B cell (primary cell): ENCODE data around the gene TLK2. TPM values are rescaled to one million over a fixed set of nuclear protein-coding genes. Genes with fewer than 3 reads are reported as not detected.

Experiments
- ATAC-seq: fragments of 200-7000 bp; cut with Tn5 transposase; one replicate; pipeline ENCODE4 v1.10.0; 2021; ENCODE audit warnings: low read depth, mild to moderate bottlenecking, moderate number of reproducible peaks, moderate library complexity
- CTCF ChIA-PET: fragments of 350-600 bp; sonication (Branson Sonifier 250); formaldehyde crosslinking; loops from one replicate; lab custom pipeline; 2021; ENCODE audit warnings: antibody characterized with exemption, inconsistent platforms; lab: Charles Lee
- POLR2A ChIA-PET: fragments of 350-600 bp; sonication (Branson Sonifier 250); formaldehyde crosslinking; loops from one replicate; lab custom pipeline; 2021; ENCODE audit warnings: antibody characterized with exemption; lab: Charles Lee
- DNase-seq: peaks from one replicate; pipeline ENCODE4 v3.0.0; 2013
- H2AFZ ChIP-seq: 2 replicates; pipeline ENCODE4 v1.6.1; 2012; ENCODE audit warnings: mild to moderate bottlenecking, low read depth, low read length; ENCODE audit not compliant: insufficient read depth, poor library complexity, severe bottlenecking
- H3K27ac ChIP-seq, 2 donors: 1 replicate in 1 of 2; 2 replicates in 1 of 2; pipeline ENCODE4 v1.5.1; 2012 to 2013; ENCODE audit warnings: low read length in 2 of 2, mild to moderate bottlenecking in 2 of 2, moderate library complexity in 1 of 2
- H3K27me3 ChIP-seq, 4 experiments: fragments of 200-600 bp in 1 of 4; sonication (generic) in 1 of 4; replicated peaks in 1 of 4; 1 replicate in 2 of 4; 2 replicates in 2 of 4; pipeline versions ENCODE4 v1.6.1 to v1.7.0; 2013 to 2016; ENCODE audit warnings: low read length in 3 of 4, mild to moderate bottlenecking in 2 of 4, mixed read lengths in 1 of 4, moderate library complexity in 1 of 4; ENCODE audit not compliant: insufficient read depth in 4 of 4, control insufficient read depth in 3 of 4; ENCODE audit errors: control extremely low read depth in 1 of 4
- H3K36me3 ChIP-seq, 2 experiments: replicated peaks in 1 of 2; 1 replicate in 1 of 2; 2 replicates in 1 of 2; pipeline versions ENCODE4 v1.6.1 to v1.7.1; 2013; ENCODE audit warnings: low read length in 1 of 2; ENCODE audit not compliant: insufficient read depth in 2 of 2, control insufficient read depth in 1 of 2; ENCODE audit errors: control extremely low read depth in 1 of 2, extremely low read depth in 1 of 2
- H3K4me1 ChIP-seq, 2 donors: fragments of 200-600 bp in 1 of 2; sonication (generic) in 1 of 2; 1 replicate in 1 of 2; 2 replicates in 1 of 2; pipeline versions ENCODE4 v1.5.1 to v1.6.1; 2013 to 2017; ENCODE audit warnings: low read length in 2 of 2; ENCODE audit not compliant: control insufficient read depth in 2 of 2, insufficient read depth in 2 of 2
- H3K4me2 ChIP-seq: replicated peaks from 2 replicates; pipeline ENCODE3; 2012; ENCODE audit warnings: mild to moderate bottlenecking, low read depth, low read length; ENCODE audit not compliant: poor library complexity, severe bottlenecking
- H3K4me3 ChIP-seq, 5 experiments: fragments of 200-600 bp in 1 of 5; sonication (generic) in 1 of 5; 1 replicate in 3 of 5; 2 replicates in 2 of 5; pipeline versions ENCODE4 v1.5.1 to v1.7.0; 2011 to 2016; ENCODE audit warnings: low read length in 4 of 5, mild to moderate bottlenecking in 4 of 5, low read depth in 2 of 5, control low read depth in 1 of 5, moderate library complexity in 1 of 5; ENCODE audit not compliant: insufficient read depth in 1 of 5; ENCODE audit errors: control extremely low read depth in 1 of 5, extremely low read depth in 1 of 5
- H3K79me2 ChIP-seq: fragments of 200-600 bp; sonication (generic); one replicate; pipeline ENCODE4 v1.6.0; 2016; ENCODE audit warnings: low read length; ENCODE audit not compliant: control insufficient read depth, insufficient read depth
- H3K9ac ChIP-seq: fragments of 200-600 bp; sonication (generic); 2 replicates; pipeline ENCODE4 v1.6.1; 2017; ENCODE audit warnings: mild to moderate bottlenecking, low read length, moderate library complexity
- H3K9me3 ChIP-seq, 3 donors: one replicate each; pipeline versions ENCODE4 v1.6.1 to v1.7.1; 2013; ENCODE audit warnings: low read length in 2 of 3; ENCODE audit not compliant: control insufficient read depth in 2 of 3, insufficient read depth in 1 of 3; ENCODE audit errors: control extremely low read depth in 1 of 3
- H4K20me1 ChIP-seq: 2 replicates; pipeline ENCODE4 v1.6.0; 2012; ENCODE audit warnings: mild to moderate bottlenecking, low read length; ENCODE audit not compliant: insufficient read depth, control insufficient read depth, poor library complexity, severe bottlenecking
- H3K27ac Mint-ChIP-seq: one replicate; pipeline ENCODE4 v1.8.0; 2021; ENCODE audit warnings: mixed read lengths
- H3K27me3 Mint-ChIP-seq: one replicate; pipeline ENCODE4 v1.8.0; 2021; ENCODE audit warnings: mixed read lengths
- H3K4me1 Mint-ChIP-seq: one replicate; pipeline ENCODE4 v1.8.0; 2021; ENCODE audit warnings: mixed read lengths
- H3K4me3 Mint-ChIP-seq: one replicate; pipeline ENCODE4 v1.8.0; 2021; ENCODE audit warnings: mixed read lengths
- H3K9me3 Mint-ChIP-seq: one replicate; pipeline ENCODE4 v1.8.0; 2022; ENCODE audit warnings: mixed read lengths; ENCODE audit not compliant: insufficient read depth
- EZH2 ChIP-seq: IDR thresholded peaks from 2 replicates; pipeline ENCODE4 v1.6.1; 2012; ENCODE audit warnings: borderline replicate concordance, low read depth, mild to moderate bottlenecking, moderate library complexity, low read length; ENCODE audit not compliant: insufficient read depth, poor library complexity, severe bottlenecking
- WGBS: methylation state at CpG from one replicate; pipeline ENCODE4 v1.1.5; 2013; ENCODE audit warnings: missing lambda C conversion rate; ENCODE audit not compliant: insufficient coverage; 5-methylcytosine and 5-hydroxymethylcytosine counted together
- intact Hi-C: fragments of 100-400 bp; cut with micrococcal nuclease; formaldehyde crosslinking; loops from one replicate; pipeline ENCODE4 v1.10.0; 2022
- polyA plus RNA-seq: library from polyadenylated mRNA; depleted of rRNA; stranded (reverse); fragments of >200 nt; gene quantifications from 2 replicates; pipeline ENCODE4 v1.2.3, GENCODE V29; 2012
- total RNA-seq, 2 donors: library from RNA; stranded (reverse); fragments of 120-200 nt in 1 of 2; gene quantifications; 1 replicate in 1 of 2; 2 replicates in 1 of 2; pipeline versions ENCODE4 v1.2.3 to v1.2.4, GENCODE V29; 2013 to 2022
- TF ChIP-seq, protein P1 (sequence below): fragments of 200-600 bp; IDR thresholded peaks from one replicate; pipeline ENCODE4 v1.8.0; 2022; ENCODE audit warnings: antibody characterized with exemption, mild to moderate bottlenecking

The TLK2 gene
- total and polyA plus RNA-seq, 2 donors (not counting 1 experiment from before 2014, with no cell fraction given): 36.3 to 75.3 TPM

DNA sequence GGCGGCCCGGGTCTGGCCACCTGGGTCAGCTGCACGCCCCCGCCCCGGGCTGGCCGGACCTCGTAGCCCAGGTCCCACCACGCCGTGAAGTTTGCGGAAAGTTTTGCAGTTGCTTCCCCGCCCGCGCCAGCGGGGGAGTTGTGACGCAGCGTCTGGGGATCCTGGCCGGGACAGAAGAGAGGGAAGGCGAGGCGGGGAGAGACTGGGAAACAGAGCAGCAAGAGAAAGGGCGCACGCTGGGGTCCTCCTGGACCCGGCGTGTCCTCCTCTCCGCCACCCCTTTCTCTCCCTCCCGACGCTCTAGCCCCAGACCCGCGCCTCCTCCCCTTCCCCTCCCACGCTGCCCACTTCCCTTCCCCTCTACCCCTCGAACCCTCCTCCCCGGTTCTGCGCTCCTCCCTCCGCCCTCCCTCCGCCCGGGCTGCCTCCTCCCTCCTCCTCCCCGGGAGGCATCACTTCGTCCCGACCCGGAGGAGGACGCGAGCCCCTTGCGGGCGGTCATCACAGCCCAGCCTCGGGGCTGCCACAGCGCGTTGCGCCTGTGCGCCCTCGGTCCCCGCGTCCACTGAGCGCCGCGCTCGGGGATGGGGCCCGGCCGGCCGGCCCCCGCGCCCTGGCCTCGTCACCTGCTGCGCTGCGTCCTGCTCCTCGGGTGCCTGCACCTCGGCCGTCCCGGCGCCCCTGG, 148.7 kb downstream of the TLK2 start, which contains the start of gene MRC2:
Gene MRC2, plus strand, starts transcription at position 452 of the 685 bp plus-strand sequence. Its CDS starts 133 bp downstream, at position 585.
- Histone ChIP-seq H3K9me3 (no peaks in the 10 kb centered on the region), H3K36me3 (no peaks in the 10 kb centered on the region), H3K4me1 (peaks cover 16 to 18% of the 10 kb centered on the region in 2 donors), H3K27ac (no peak within 1 kb of the TSS), H3K79me2 (no peaks in the 10 kb centered on the region), H3K4me3 (peak within 1 kb of the TSS in 3 of 5 experiments; percentile 37 to 51 (median 42)), H3K9ac (peak within 1 kb of the TSS; percentile 50), H4K20me1 (no peaks in the 10 kb centered on the region), H3K27me3 (peaks cover 0 to 34% (median 7%) of the 10 kb centered on the region in 4 experiments), H3K4me2 (peak within 1 kb of the TSS; percentile 86), H2AFZ (peak within 1 kb of the TSS; percentile 54)
- Mint-ChIP-seq H3K4me1 (peaks cover 14% of the 10 kb centered on the region), H3K27me3 (peaks cover 24% of the 10 kb centered on the region), H3K9me3 (no peaks in the 10 kb centered on the region), H3K27ac (no peak within 1 kb of the TSS), H3K4me3 (peak within 1 kb of the TSS; percentile 80)
- ChIA-PET CTCF (no interaction called here), POLR2A (no interaction called here)
- DNase-seq: peak; percentile 19
- under 1% methylated on average over 68 of the region's 68 CpGs for WGBS
- no peak for TF ChIP-seq EZH2
- TF ChIP-seq, protein P1, sequence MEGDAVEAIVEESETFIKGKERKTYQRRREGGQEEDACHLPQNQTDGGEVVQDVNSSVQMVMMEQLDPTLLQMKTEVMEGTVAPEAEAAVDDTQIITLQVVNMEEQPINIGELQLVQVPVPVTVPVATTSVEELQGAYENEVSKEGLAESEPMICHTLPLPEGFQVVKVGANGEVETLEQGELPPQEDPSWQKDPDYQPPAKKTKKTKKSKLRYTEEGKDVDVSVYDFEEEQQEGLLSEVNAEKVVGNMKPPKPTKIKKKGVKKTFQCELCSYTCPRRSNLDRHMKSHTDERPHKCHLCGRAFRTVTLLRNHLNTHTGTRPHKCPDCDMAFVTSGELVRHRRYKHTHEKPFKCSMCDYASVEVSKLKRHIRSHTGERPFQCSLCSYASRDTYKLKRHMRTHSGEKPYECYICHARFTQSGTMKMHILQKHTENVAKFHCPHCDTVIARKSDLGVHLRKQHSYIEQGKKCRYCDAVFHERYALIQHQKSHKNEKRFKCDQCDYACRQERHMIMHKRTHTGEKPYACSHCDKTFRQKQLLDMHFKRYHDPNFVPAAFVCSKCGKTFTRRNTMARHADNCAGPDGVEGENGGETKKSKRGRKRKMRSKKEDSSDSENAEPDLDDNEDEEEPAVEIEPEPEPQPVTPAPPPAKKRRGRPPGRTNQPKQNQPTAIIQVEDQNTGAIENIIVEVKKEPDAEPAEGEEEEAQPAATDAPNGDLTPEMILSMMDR: no peak
- ATAC-seq: peak; percentile 14
- intact Hi-C loops: no loop called here
